MCF 10A (cell line): ENCODE measurements around the gene MED15. TPM values are rescaled to one million over a fixed set of nuclear protein-coding genes. Genes with fewer than 3 reads are reported as not detected.

ENCODE experiments used
- BruUV-seq: library from RNA; stranded (reverse); fragments of 400-500 nt; replicated peaks from 2 replicates; lab custom pipeline; 2021; lab: Mats Ljungman, UMichigan
- CTCF ChIA-PET: fragments of 300-600 bp; sonication (Branson Sonifier 250); formaldehyde crosslinking; extraction: SDS; loops from one replicate; lab custom pipeline; 2021; ENCODE audit warnings: antibody characterized with exemption, inconsistent platforms; lab: Yijun Ruan, JAX
- POLR2A ChIA-PET: fragments of 300-600, 350-650 bp; sonication (Branson Sonifier 250); formaldehyde crosslinking; extraction: SDS; loops from one replicate; lab custom pipeline; 2020; ENCODE audit warnings: antibody characterized with exemption, inconsistent platforms; lab: Yijun Ruan, JAX
- DNase-seq: peaks from one replicate; pipeline ENCODE4 v3.0.0-alpha.2; 2018; ENCODE audit not compliant: unreplicated experiment
- H3K27ac Mint-ChIP-seq: one replicate; pipeline ENCODE4 v1.8.0; 2022; ENCODE audit warnings: mild to moderate bottlenecking, low read depth, mixed read lengths; ENCODE audit not compliant: unreplicated experiment
- H3K27me3 Mint-ChIP-seq: one replicate; pipeline ENCODE4 v1.8.0; 2022; ENCODE audit warnings: mixed read lengths; ENCODE audit not compliant: insufficient read depth, unreplicated experiment
- H3K36me3 Mint-ChIP-seq: one replicate; pipeline ENCODE4 v1.8.0; 2022; ENCODE audit warnings: mild to moderate bottlenecking, moderate library complexity, mixed read lengths; ENCODE audit not compliant: insufficient read depth, unreplicated experiment
- H3K4me1 Mint-ChIP-seq: one replicate; pipeline ENCODE4 v1.8.0; 2022; ENCODE audit warnings: mixed read lengths; ENCODE audit not compliant: insufficient read depth, unreplicated experiment
- H3K4me3 Mint-ChIP-seq: one replicate; pipeline ENCODE4 v1.8.0; 2022; ENCODE audit warnings: mild to moderate bottlenecking, moderate library complexity, mixed read lengths; ENCODE audit not compliant: unreplicated experiment
- H3K9me3 Mint-ChIP-seq: one replicate; pipeline ENCODE4 v1.8.0; 2022; ENCODE audit warnings: mixed read lengths; ENCODE audit not compliant: unreplicated experiment
- CTCF ChIP-seq: fragments of 200-600 bp; IDR thresholded peaks from one replicate; pipeline ENCODE4 v1.8.0; 2022; ENCODE audit warnings: antibody characterized with exemption, mild to moderate bottlenecking; ENCODE audit not compliant: unreplicated experiment
- intact Hi-C: fragments of 100-400 bp; cut with micrococcal nuclease; formaldehyde crosslinking; loops from 2 replicates; pipeline ENCODE4 v1.14.1; 2022
- total RNA-seq: library from RNA; stranded (reverse); gene quantifications from 2 replicates; pipeline ENCODE4 v1.2.3, GENCODE V29; 2022

Gene MED15
- total RNA-seq, 1 experiment from 2014 or later: 122 TPM

- H3K27ac Mint-ChIP-seq: peak overlapping the region; percentile 90
- H3K9me3 Mint-ChIP-seq: no peaks in the 10 kb centered on the region
- peak; percentile 31 for DNase-seq
- peak overlapping the region; percentile 59 for H3K4me3 Mint-ChIP-seq
- intact Hi-C loops: loop anchor here (5.0 kb wide), 1 partner anchor 130 kb away; no protein-coding TSS in a partner anchor
- peaks cover 97% of the 10 kb centered on the region for H3K36me3 Mint-ChIP-seq
- POLR2A ChIA-PET: interaction anchor here (0.9 to 9.5 kb wide), 7 partner anchors 10 to 134 kb away, joined by 3 to 113 read pairs (median 8); partner anchors contain the start of gene MED15
- TF ChIP-seq CTCF: no peak
- CTCF ChIA-PET: interaction anchor here (0.7 to 3.6 kb wide), 7 partner anchors 8 to 60 kb away, joined by 3 to 15 read pairs (median 5); partner anchors contain the start of gene MED15
- no TSS peak for BruUV-seq
- H3K27me3 Mint-ChIP-seq: no peaks in the 10 kb centered on the region
- peaks cover 40% of the 10 kb centered on the region for H3K4me1 Mint-ChIP-seq
Observed at GRCh38 chr22:20567371-20567847, 60.0 kb downstream of the MED15 start.

GRCh38 chr22:20567993-20568417 is 60.6 kb downstream of the MED15 start:
- peak overlapping the region; percentile 59 for H3K4me3 Mint-ChIP-seq
- CTCF ChIA-PET: interaction anchor here (0.7 to 2.4 kb wide), 11 partner anchors 9 to 149 kb away, joined by 3 to 11 read pairs (median 5); partner anchors contain the start of gene MED15
- peak; percentile 48 for DNase-seq
- POLR2A ChIA-PET: interaction anchor here (0.7 to 9.5 kb wide), 8 partner anchors 10 to 174 kb away, joined by 3 to 113 read pairs (median 8); partner anchors contain the start of genes MED15 and ZNF74
- BruUV-seq: no TSS peak
- peaks cover 40% of the 10 kb centered on the region for H3K4me1 Mint-ChIP-seq
- H3K27me3 Mint-ChIP-seq: no peaks in the 10 kb centered on the region
- H3K36me3 Mint-ChIP-seq: peaks cover 97% of the 10 kb centered on the region
- H3K9me3 Mint-ChIP-seq: no peaks in the 10 kb centered on the region
- intact Hi-C loops: loop anchor here (2.0 to 5.0 kb wide), 2 partner anchors 59 to 129 kb away; no protein-coding TSS in a partner anchor
- no peak overlapping the region for H3K27ac Mint-ChIP-seq
- TF ChIP-seq CTCF: peak; percentile 27

- TF ChIP-seq CTCF: no peak
- ChIA-PET POLR2A (interaction anchor here (0.6 to 9.5 kb wide), 17 partner anchors 11 to 300 kb away, joined by 3 to 113 read pairs (median 3); partner anchors contain the start of genes MED15 and ZNF74), CTCF (interaction anchor here (0.6 to 2.4 kb wide), 11 partner anchors 8 to 150 kb away, joined by 3 to 11 read pairs (median 5); partner anchors contain the start of gene MED15)
- Mint-ChIP-seq H3K27me3 (no peaks in the 10 kb centered on the region), H3K36me3 (peaks cover 97% of the 10 kb centered on the region), H3K27ac (peak overlapping the region; percentile 94), H3K9me3 (no peaks in the 10 kb centered on the region), H3K4me3 (peak overlapping the region; percentile 59), H3K4me1 (peaks cover 40% of the 10 kb centered on the region)
- no peak for DNase-seq
- intact Hi-C loops: loop anchor here (1.0 to 5.0 kb wide), 3 partner anchors 38 to 129 kb away; no protein-coding TSS in a partner anchor
- no TSS peak for BruUV-seq
Observed at GRCh38 chr22:20568502-20569058, 61.2 kb downstream of the MED15 start.
